ENCODE data around the gene WWOX. TPM values are rescaled to one million over a fixed set of nuclear protein-coding genes. Genes with fewer than 3 reads are reported as not detected.

WWOX gene
- total and polyA plus RNA-seq, 2 of the 13 experiments (the other 11 are each of a cell fraction or from before 2014, with no cell fraction given), result 9.1 to 37.4 TPM

- Histone ChIP-seq H3K9ac (ENCODE audit: insufficient read depth, low read depth, low read length) (no peak overlapping the region), H3K27ac (ENCODE audit: extremely low read length, insufficient read depth, low read length) (no peak overlapping the region), H2AFZ (ENCODE audit: low read length) (peak overlapping the region; percentile 6), H3K36me3 (replicated peaks in 1 of 2; ENCODE audit: control insufficient read depth in 1 of 2, insufficient read depth in 2 of 2, low read length in 2 of 2) (no peaks in the 10 kb centered on the region), H3K27me3 (ENCODE audit: control insufficient read depth in 1 of 2, insufficient read depth in 2 of 2, low read length in 2 of 2) (no peaks in the 10 kb centered on the region), H3K4me2 (ENCODE audit: low read depth, low read length) (no peak overlapping the region), H3K79me2 (ENCODE audit: insufficient read depth, low read length) (no peaks in the 10 kb centered on the region), H4K20me1 (ENCODE audit: insufficient read depth, low read length) (no peaks in the 10 kb centered on the region), H3K4me3 (replicated peaks in 1 of 3; ENCODE audit: insufficient read depth in 1 of 3, low read depth in 2 of 3, low read length in 3 of 3) (no peak overlapping the region), H3K4me1 (ENCODE audit: insufficient read depth, low read length) (peaks cover 28% of the 10 kb centered on the region), H3K9me3 (ENCODE audit: low read length) (no peaks in the 10 kb centered on the region)
- CTCF ChIA-PET (ENCODE audit: low intra/inter-chr PET ratio, low total read pairs), result no interaction called here
- in situ Hi-C loops (cut with HindIII; ENCODE audit: extremely low pct_ligation_motif_present, low pct_unique_long_range_greater_than_20kb), result no loop called here
- 70% methylated on average over 3 of the region's 3 CpGs for WGBS (ENCODE audit: low lambda C conversion rate)
- peak; percentile 78 for ATAC-seq
- TF ChIP-seq ELF1 (CRISPR knock-in tag; IDR thresholded peaks at IDR 0.05), result peak; percentile 58; the same call in 1 of the 2 replicates
- TF ChIP-seq ELF3 (CRISPR knock-in tag; IDR thresholded peaks at IDR 0.05), result 0 out of 2 replicates have a peak, but pooled peaks have one; percentile 26
- peak; percentile 57; the same call in 1 of the 2 replicates for TF ChIP-seq ZNF263 (CRISPR knock-in tag; IDR thresholded peaks at IDR 0.05)
- no peak for TF ChIP-seq NRL (CRISPR knock-in tag; IDR thresholded peaks at IDR 0.05; ENCODE audit: borderline replicate concordance)
- TF ChIP-seq MBNL3 (CRISPR knock-in tag; conservative IDR thresholded peaks at IDR 0.05), result no peak
- no peak for TF ChIP-seq FOXP1 (IDR thresholded peaks at IDR 0.05)
- peak; percentile 54; the same call in 1 of the 2 replicates for TF ChIP-seq FOXP1 (CRISPR knock-in tag; IDR thresholded peaks at IDR 0.05)
- TF ChIP-seq SAP130 (CRISPR knock-in tag; IDR thresholded peaks at IDR 0.05; ENCODE audit: low read depth), result peak; percentile 50
- TF ChIP-seq ZNF18 (CRISPR knock-in tag; IDR thresholded peaks at IDR 0.05; ENCODE audit: insufficient replicate concordance), result no peak
- TF ChIP-seq ZNF543 (CRISPR knock-in tag; IDR thresholded peaks at IDR 0.05), result no peak
- TF ChIP-seq KDM1A (CRISPR knock-in tag; IDR thresholded peaks at IDR 0.05), result no peak
- DNase-seq (ENCODE audit: low spot score), result peak; percentile 35
- BruUV-seq (replicated peaks), result no TSS peak
- POLR2A ChIA-PET, result no interaction called here
- intact Hi-C loops (cut with micrococcal nuclease; ENCODE audit: unreplicated experiment), result no loop called here
- FAIRE-seq, result no peak
Measured at GRCh38 chr16:78177987-78178386, 78.5 kb downstream of the WWOX start.
